Fibroblast of mammary gland (primary cell): Measurements from ENCODE around the gene TBC1D2B.
"Not testable (repeated sequence)": the region's sequence is repeated elsewhere in the genome, so short reads cannot be mapped to it uniquely, and the experiment has no call there.

ENCODE experiments used
- DNase-seq: peaks from one replicate; pipeline ENCODE4 v3.0.0-alpha.2; 2010; ENCODE audit warnings: low read depth
- H3K4me3 ChIP-seq: 2 replicates; pipeline ENCODE4 v1.5.1; 2011; ENCODE audit warnings: low read depth, mild to moderate bottlenecking, low read length, moderate library complexity; ENCODE audit not compliant: control insufficient read depth
- TF ChIP-seq, protein P1 (sequence below): conservative IDR thresholded peaks from 2 replicates; pipeline ENCODE4 v1.5.1; 2011; ENCODE audit warnings: low read depth, low read length, inconsistent platforms; ENCODE audit not compliant: control insufficient read depth, insufficient read depth

The TBC1D2B gene

DNA sequence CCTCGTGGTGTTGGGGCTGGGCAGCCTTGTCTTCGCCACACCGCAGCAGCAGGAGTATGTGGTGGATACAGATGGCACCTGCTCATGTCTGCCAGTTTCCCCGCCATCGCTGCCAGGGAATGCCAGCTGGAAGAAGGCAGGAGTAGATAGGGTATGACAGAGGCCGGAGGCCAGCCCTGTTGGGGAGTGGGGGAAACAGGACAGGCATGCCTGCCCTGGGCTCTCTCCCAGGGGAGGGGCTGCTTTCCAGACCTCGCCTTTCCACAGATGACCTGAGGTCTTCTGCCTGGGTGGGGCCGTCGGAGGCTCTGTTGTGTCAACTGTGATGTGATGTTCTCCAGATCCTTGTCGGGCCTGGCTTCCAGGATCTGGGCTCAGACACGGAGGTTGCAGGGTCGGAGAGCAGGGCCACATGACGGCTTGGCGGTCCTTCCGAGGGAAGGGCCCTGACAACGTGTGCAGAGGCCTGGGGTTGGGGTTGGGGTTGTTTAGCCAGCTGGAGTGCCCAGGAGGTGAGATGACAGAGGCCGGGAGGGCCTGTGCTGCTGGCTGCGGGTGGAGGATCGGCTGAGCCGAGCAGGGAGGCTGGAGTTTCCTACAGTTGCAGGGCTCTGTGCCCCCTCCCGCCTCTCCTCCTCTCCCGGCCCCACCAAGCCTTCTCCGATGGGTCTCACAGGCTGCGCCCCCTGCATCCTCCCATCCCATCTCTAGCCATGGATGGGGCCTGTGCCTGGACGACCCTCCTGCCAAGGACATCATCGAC is 102.0 kb downstream of the TBC1D2B start:
- no peak overlapping the region for H3K4me3 ChIP-seq
- TF ChIP-seq, protein P1, sequence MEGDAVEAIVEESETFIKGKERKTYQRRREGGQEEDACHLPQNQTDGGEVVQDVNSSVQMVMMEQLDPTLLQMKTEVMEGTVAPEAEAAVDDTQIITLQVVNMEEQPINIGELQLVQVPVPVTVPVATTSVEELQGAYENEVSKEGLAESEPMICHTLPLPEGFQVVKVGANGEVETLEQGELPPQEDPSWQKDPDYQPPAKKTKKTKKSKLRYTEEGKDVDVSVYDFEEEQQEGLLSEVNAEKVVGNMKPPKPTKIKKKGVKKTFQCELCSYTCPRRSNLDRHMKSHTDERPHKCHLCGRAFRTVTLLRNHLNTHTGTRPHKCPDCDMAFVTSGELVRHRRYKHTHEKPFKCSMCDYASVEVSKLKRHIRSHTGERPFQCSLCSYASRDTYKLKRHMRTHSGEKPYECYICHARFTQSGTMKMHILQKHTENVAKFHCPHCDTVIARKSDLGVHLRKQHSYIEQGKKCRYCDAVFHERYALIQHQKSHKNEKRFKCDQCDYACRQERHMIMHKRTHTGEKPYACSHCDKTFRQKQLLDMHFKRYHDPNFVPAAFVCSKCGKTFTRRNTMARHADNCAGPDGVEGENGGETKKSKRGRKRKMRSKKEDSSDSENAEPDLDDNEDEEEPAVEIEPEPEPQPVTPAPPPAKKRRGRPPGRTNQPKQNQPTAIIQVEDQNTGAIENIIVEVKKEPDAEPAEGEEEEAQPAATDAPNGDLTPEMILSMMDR = no peak
- DNase-seq = no peak

DNA sequence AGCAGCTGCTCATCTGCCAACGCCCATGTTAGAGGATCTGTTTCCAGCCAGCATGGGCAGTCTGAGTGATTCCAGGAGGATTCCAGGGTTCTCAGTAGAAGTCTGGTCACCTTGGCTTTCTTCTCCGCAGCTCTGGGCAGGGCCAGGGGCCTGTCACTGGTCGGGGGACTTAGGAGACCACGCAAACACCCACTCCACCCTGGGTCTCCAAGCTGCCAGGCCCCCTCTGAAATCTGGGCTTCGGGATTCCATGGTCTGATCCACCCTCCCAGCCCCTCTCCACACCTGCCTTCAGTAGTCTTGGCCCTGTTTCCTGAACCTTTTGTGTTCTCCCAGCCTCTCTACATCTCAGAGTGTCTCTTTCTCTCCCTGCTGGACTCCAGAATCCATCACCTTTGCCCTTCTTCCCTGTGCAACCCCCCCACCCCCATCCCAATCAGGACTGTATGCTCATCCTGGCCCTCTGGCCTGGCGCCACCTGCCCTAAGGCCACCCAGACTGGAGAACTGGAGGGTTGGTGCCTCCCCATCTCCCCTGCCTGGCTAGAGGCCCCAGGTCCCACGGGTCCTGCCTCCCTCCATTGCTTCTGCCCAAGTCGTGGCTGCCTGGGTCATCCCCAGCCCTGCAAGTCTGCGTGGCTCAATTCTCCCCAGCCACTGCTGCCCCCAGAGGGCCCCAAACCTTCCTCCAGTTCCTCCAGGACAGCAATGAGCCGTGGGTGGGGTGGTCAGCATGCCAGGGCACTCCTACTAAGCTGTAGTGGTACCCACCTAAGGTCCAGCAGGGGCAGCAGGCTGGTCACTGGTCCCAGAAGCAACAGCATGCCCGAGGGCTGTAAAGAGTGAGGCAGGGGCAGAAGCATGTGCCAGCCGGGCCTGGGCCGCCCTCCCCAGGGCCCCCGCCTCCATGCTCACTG is 102.8 kb downstream of the TBC1D2B start:
- TF ChIP-seq, protein P1 = no peak
- no peak overlapping the region for H3K4me3 ChIP-seq
- DNase-seq = no peak

DNA sequence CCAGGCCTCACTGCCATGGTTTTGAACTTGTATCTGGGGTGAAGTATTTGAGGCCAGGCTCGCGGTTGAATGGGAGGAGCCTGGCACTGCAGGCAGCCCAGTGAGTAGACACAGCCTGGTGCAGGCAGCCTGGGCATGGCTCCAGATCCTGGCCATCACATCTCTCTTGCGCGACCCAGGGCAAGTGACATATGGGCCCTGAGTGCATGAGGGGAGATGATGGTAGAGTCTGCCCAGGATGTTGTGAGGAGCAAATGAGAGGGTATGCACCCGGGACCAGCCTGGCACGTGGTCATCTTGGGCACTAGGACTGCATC is 103.5 kb downstream of the TBC1D2B start:
- DNase-seq = peak; percentile 50
- H3K4me3 ChIP-seq = no peak overlapping the region
- TF ChIP-seq, protein P1 = no peak

DNA sequence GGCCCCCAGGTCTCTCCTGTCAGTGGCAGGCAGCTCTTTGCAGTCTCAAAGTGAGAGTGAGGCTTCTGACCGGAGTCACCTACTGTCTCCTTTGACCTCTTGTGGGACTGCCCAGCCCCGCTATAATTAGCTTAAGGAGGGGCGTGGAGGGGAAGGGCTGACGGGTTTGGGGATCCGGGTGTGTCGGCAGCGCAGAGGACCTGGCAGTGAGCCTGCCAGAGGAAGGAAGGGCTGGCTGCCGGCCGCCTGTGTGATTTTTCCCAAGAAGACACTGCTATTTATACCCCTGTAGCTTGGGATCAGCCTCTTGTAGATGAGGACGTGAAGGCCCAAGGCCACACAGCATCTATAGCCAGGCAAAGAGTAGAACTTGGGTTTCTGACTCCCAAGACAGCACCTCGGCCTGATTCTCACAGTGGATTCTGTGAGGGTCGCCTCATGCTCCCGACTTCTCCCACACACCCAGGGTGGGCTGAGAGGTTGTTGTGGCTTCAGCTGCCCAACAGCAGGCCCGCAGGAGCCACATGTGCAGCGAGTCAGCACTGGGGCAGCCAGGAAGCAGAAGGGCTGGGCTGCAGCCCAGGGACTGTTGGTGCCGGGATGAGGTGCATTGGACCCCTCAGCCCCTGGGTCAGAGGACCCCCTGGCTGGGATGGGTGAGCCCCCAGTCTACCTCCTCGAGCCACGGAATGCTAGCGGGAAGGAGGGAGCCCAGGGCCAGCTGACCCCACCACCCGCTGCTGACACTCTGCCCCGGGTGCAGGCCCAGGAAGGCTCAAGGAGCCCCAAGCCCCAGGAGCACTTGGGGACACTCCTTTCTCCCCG is 104.0 kb downstream of the TBC1D2B start:
- not testable (repeated sequence) for DNase-seq, H3K4me3 ChIP-seq

DNA sequence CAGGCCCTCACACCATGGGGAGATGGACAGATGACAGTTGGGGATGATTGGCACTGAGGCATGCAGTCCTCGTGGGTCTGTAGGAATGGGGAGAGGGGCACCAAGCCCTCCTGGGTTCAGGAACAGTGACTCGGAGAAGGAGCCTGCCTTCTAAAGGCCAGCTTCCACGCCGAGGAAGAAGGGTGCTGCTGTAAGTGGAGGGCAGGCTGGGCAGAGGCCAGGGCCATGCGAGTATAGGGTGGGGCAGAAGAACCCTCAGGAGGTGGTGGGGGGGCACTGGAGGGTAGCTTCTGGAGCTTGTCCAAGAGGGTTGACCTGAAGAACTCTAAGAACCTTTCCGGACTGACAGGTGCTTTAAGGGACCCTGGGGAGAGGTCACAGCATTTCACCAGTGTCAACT is 104.8 kb downstream of the TBC1D2B start:
- H3K4me3 ChIP-seq, DNase-seq: not testable (repeated sequence)

DNA sequence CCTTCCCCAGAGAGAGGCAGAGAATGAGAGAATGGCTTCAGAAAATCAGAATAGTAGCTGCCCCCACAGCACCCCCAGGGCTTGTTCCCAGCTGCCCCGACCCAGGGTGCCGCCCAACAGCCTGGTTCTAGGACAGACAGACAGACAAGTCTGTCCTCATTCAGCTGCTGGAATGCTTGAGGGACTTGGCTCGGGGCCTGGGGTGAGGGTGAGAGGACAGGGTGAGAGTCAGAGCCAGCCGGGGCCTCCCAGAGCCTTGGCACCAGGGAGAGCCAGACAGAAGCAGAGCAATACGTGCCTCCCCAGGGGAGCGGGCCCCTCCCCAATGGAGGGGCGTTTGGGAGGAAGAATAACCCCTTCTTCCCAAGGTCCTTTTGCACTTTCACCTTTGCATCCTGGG is 105.6 kb downstream of the TBC1D2B start:
- not testable (repeated sequence) for H3K4me3 ChIP-seq, DNase-seq

DNA sequence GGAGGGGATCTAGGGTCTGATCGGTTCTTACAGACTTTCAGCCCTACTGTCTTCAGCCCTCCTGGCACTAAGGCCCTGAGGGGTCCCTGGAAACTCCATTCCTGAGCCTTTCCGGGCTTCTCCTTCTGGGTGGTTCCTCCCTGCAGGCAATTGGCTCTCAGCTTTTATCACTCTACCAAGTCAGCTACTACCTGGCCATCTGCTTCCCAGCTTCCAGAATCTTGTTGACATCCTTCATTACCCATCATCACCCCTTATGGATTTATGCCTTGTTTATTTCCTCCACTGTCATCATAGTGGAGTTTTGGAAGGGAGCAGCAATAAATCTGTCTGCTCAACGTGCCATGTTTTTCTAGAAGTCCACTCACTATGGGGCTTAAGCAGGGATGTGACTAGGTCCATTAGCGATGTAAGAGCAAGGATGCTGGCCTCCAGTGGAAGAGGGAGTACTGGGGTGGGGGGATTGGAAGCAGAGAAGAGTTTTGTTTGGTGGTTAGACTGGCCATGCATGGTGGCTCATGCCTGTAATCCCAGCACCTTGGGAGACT is 106.6 kb downstream of the TBC1D2B start:
- not testable (repeated sequence) for DNase-seq, H3K4me3 ChIP-seq

DNA sequence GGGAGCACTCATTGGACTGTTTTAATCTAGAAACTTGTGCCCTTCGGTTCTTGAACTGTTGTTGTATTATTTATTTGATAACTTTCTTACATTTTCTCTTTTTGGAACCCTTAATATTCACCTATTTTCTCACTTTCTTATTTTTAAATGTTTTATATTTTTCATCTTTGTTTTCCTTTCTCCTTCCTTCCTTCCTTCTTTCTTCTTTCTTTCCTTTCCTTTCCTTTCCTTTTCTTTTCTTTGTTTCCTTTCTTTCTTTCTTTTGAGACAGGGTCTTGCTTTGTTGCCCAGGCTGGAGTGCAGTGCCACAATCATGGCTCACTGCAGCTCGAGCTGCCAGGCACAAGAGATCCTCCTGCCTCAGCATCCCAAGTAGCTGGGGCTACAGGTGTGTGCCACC is 108.5 kb downstream of the TBC1D2B start:
- TF ChIP-seq, protein P1 = no peak
- no peak for DNase-seq
- H3K4me3 ChIP-seq = no peak overlapping the region
